ENCODE data around the gene MAPT.

Gene MAPT

DNA sequence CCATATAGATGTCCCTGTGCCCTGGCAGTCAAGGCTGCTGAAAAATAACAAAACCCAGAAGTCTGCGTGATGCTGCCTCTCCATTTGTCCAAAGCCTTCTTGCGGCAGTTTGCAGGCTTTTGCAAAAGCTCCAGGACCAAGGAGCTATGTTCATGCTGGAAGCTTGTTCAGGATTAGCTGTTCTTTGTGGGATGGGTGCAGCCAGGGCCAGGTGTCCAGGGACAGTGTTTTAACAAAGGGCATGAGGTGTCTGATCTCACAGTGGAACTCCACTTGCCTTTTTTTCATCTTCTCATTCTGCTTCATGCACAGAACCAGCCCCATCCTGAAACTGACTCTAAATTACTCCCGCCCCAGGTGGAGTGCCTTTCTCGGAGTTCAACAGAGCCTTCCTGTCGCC lies 73.0 kb downstream of the MAPT start:
- H3K27me3 Mint-ChIP-seq = peaks cover 35% of the 10 kb centered on the region

GRCh38 chr17:45968732-45969131 lies 74.4 kb downstream of the MAPT start:
- H3K4me1 Mint-ChIP-seq = no peaks in the 10 kb centered on the region

More for the DNA sequence above, 73.0 kb downstream of the MAPT start:
- peaks cover 2% of the 10 kb centered on the region for H3K9me3 Mint-ChIP-seq
- H3K4me1 Mint-ChIP-seq = no peaks in the 10 kb centered on the region
- no peak overlapping the region for H3K4me3 Mint-ChIP-seq
- no peak overlapping the region for H3K27ac Mint-ChIP-seq (ENCODE audit: low read depth)
- no peak for ATAC-seq (replicated peaks; ENCODE audit: extremely low read depth, poor library complexity, severe bottlenecking)
- DNase-seq (ENCODE audit: low spot score in 2 of 2) = no peak
- no peaks in the 10 kb centered on the region for H3K36me3 Mint-ChIP-seq (ENCODE audit: insufficient read depth)

DNA sequence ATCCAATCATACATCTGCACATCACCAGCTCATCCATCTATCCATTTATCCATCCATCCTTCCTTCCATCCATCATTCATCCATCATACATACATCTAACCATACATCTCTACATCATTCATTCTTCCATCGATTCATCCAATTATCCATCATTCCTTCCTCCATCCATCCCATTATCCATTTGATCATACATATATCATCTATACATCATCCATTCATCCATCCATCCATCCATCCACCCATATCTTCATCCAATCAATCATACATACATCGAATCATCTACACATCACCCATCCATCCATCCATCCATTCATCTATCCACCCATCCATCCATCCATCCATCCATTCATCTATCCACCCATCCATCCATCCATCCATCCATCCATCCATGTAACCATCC lies 75.4 kb downstream of the MAPT start:
- peaks cover 30% of the 10 kb centered on the region for H3K27me3 Mint-ChIP-seq
- H3K36me3 Mint-ChIP-seq (ENCODE audit: insufficient read depth) = no peaks in the 10 kb centered on the region
- H3K4me3 Mint-ChIP-seq = no peak overlapping the region
- ATAC-seq (replicated peaks; ENCODE audit: extremely low read depth, poor library complexity, severe bottlenecking) (no peak), DNase-seq (ENCODE audit: low spot score in 2 of 2) (no peak)
- H3K4me1 Mint-ChIP-seq = no peaks in the 10 kb centered on the region
- H3K9me3 Mint-ChIP-seq = peaks cover 4% of the 10 kb centered on the region
- no peak overlapping the region for H3K27ac Mint-ChIP-seq (ENCODE audit: low read depth)

More at GRCh38 chr17:45968732-45969131, 74.4 kb downstream of the MAPT start:
- H3K27me3 Mint-ChIP-seq = peaks cover 30% of the 10 kb centered on the region
- no peak overlapping the region for H3K4me3 Mint-ChIP-seq
- H3K36me3 Mint-ChIP-seq (ENCODE audit: insufficient read depth) = no peaks in the 10 kb centered on the region
- ATAC-seq (replicated peaks; ENCODE audit: extremely low read depth, poor library complexity, severe bottlenecking) = no peak
- peaks cover 4% of the 10 kb centered on the region for H3K9me3 Mint-ChIP-seq
- H3K27ac Mint-ChIP-seq (ENCODE audit: low read depth) = no peak overlapping the region
- no peak for DNase-seq (ENCODE audit: low spot score in 2 of 2)

GRCh38 chr17:45970659-45971058 lies 76.3 kb downstream of the MAPT start:
- Mint-ChIP-seq H3K27ac (ENCODE audit: low read depth) (no peak overlapping the region), H3K36me3 (ENCODE audit: insufficient read depth) (no peaks in the 10 kb centered on the region), H3K4me1 (no peaks in the 10 kb centered on the region), H3K4me3 (no peak overlapping the region), H3K27me3 (peaks cover 30% of the 10 kb centered on the region), H3K9me3 (peaks cover 4% of the 10 kb centered on the region)
- no peak for DNase-seq (ENCODE audit: low spot score in 2 of 2)
- ATAC-seq (replicated peaks; ENCODE audit: extremely low read depth, poor library complexity, severe bottlenecking) = no peak

DNA sequence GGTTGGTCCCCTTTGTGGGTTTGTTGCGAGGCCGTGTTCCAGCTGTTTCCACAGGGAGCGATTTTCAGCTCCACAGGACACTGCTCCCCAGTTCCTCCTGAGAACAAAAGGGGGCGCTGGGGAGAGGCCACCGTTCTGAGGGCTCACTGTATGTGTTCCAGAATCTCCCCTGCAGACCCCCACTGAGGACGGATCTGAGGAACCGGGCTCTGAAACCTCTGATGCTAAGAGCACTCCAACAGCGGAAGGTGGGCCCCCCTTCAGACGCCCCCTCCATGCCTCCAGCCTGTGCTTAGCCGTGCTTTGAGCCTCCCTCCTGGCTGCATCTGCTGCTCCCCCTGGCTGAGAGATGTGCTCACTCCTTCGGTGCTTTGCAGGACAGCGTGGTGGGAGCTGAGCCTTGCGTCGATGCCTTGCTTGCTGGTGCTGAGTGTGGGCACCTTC lies 77.4 kb downstream of the MAPT start:
- H3K27me3 Mint-ChIP-seq = peaks cover 30% of the 10 kb centered on the region
- no peaks in the 10 kb centered on the region for H3K4me1 Mint-ChIP-seq
- H3K9me3 Mint-ChIP-seq = peaks cover 4% of the 10 kb centered on the region
- no peak overlapping the region for H3K27ac Mint-ChIP-seq (ENCODE audit: low read depth)
- ATAC-seq (replicated peaks; ENCODE audit: extremely low read depth, poor library complexity, severe bottlenecking) (no peak), DNase-seq (ENCODE audit: low spot score in 2 of 2) (no peak)
- H3K4me3 Mint-ChIP-seq = no peak overlapping the region
- H3K36me3 Mint-ChIP-seq (ENCODE audit: insufficient read depth) = no peaks in the 10 kb centered on the region

DNA sequence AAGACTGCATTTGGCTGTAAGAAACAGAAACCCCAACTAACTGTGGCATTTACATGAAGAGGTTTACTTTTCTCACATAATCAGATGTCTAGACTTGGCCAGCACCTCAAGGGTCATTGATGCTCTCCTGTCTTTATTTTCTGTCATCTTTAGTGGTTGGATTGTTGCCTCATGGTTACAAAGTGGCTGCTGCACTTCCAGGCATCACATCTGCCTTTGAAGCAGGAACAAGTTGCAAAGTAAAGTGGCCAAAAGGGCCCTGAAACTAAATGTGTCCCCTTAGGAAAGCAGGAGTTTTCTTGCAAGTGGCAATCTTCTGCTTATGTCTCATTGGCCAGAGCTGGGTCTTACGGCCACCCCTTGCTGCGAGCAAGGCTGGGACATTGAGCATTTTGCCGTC lies 78.2 kb downstream of the MAPT start:
- ATAC-seq (replicated peaks; ENCODE audit: extremely low read depth, poor library complexity, severe bottlenecking) = no peak
- no peak overlapping the region for H3K4me3 Mint-ChIP-seq
- H3K4me1 Mint-ChIP-seq = no peaks in the 10 kb centered on the region
- H3K36me3 Mint-ChIP-seq (ENCODE audit: insufficient read depth) = peaks cover 1% of the 10 kb centered on the region
- peaks cover 4% of the 10 kb centered on the region for H3K9me3 Mint-ChIP-seq
- H3K27me3 Mint-ChIP-seq = peaks cover 25% of the 10 kb centered on the region
- no peak for DNase-seq (ENCODE audit: low spot score in 2 of 2)
- H3K27ac Mint-ChIP-seq (ENCODE audit: low read depth) = no peak overlapping the region

GRCh38 chr17:45973099-45973780 lies 78.9 kb downstream of the MAPT start:
- Mint-ChIP-seq H3K27ac (ENCODE audit: low read depth) (no peak overlapping the region), H3K4me1 (no peaks in the 10 kb centered on the region), H3K36me3 (ENCODE audit: insufficient read depth) (peaks cover 1% of the 10 kb centered on the region), H3K4me3 (no peak overlapping the region), H3K9me3 (peaks cover 4% of the 10 kb centered on the region), H3K27me3 (peaks cover 18% of the 10 kb centered on the region)
- DNase-seq (ENCODE audit: low spot score in 2 of 2) = no peak
- no peak for ATAC-seq (replicated peaks; ENCODE audit: extremely low read depth, poor library complexity, severe bottlenecking)

DNA sequence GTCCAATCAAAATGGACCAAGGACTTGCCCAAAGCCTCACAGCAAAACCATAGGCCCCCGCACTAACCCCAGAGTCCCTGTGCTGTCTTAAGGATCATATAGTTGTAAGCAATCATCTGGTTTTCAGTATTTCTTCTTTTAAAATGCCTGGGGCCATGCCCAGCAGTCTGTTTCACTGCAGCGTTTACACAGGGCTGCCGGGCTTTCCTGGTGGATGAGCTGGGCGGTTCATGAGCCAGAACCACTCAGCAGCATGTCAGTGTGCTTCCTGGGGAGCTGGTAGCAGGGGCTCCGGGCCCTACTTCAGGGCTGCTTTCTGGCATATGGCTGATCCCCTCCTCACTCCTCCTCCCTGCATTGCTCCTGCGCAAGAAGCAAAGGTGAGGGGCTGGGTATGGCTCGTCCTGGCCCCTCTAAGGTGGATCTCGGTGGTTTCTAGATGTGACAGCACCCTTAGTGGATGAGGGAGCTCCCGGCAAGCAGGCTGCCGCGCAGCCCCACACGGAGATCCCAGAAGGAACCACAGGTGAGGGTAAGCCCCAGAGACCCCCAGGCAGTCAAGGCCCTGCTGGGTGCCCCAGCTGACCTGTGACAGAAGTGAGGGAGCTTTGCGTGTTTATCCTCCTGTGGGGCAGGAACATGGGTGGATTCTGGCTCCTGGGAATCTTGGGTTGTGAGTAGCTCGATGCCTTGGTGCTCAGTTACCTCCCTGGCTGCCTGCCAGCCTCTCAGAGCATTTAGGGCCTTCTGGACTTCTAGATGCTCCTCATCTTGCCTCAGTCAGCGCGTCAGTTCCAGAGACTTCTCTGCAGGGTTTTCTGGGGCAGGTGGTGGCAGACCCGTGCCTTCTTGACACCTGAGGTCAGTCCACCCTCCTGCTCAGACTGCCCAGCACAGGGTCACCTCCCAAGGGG lies 79.8 kb downstream of the MAPT start:
- Mint-ChIP-seq H3K27me3 (peaks cover 15% of the 10 kb centered on the region), H3K36me3 (ENCODE audit: insufficient read depth) (peaks cover 1% of the 10 kb centered on the region), H3K9me3 (peaks cover 4% of the 10 kb centered on the region), H3K4me3 (no peak overlapping the region), H3K27ac (ENCODE audit: low read depth) (no peak overlapping the region), H3K4me1 (no peaks in the 10 kb centered on the region)
- ATAC-seq (replicated peaks; ENCODE audit: extremely low read depth, poor library complexity, severe bottlenecking) (no peak), DNase-seq (ENCODE audit: low spot score in 2 of 2) (no peak)

GRCh38 chr17:45974916-45975630 lies 80.7 kb downstream of the MAPT start:
- H3K4me1 Mint-ChIP-seq = no peaks in the 10 kb centered on the region
- no peak for DNase-seq (ENCODE audit: low spot score in 2 of 2)
- peaks cover 6% of the 10 kb centered on the region for H3K27me3 Mint-ChIP-seq
- ATAC-seq (replicated peaks; ENCODE audit: extremely low read depth, poor library complexity, severe bottlenecking) = no peak
- H3K36me3 Mint-ChIP-seq (ENCODE audit: insufficient read depth) = peaks cover 1% of the 10 kb centered on the region
- no peak overlapping the region for H3K27ac Mint-ChIP-seq (ENCODE audit: low read depth)
- H3K9me3 Mint-ChIP-seq = peaks cover 4% of the 10 kb centered on the region
- no peak overlapping the region for H3K4me3 Mint-ChIP-seq

DNA sequence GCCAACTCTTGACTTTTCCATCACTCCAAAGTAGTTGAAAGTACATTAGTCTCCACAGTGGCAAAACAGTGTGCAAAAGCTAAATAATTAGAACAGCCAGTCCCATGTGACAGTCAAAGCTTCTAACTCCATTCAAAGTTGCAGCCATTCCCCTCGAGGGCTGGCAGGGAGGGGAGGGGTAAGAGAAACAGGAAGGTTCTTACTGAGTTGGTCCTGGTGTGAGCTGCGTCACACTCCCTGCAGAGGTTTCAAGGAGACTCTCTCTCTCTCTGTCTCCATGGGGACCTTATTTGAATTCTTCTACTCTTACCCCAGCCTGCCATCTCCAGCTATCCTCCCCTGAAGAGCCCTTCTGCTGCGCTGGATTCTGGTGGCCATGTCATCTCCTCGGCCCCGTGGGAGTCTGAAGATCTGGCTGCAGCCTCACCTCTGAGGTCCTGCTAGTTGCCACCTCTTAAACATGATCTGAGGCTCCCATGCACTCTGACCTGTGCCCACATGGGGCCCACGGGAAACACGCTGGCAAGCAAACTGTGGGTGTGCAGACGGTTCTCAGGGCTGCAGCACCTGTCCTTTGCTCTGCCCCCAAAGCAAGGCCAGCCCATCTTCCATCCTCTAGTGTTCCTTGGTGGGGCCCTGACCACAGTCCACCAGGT lies 81.4 kb downstream of the MAPT start:
- no peaks in the 10 kb centered on the region for H3K4me1 Mint-ChIP-seq
- H3K27ac Mint-ChIP-seq (ENCODE audit: low read depth) = no peak overlapping the region
- no peak for ATAC-seq (replicated peaks; ENCODE audit: extremely low read depth, poor library complexity, severe bottlenecking)
- H3K27me3 Mint-ChIP-seq = no peaks in the 10 kb centered on the region
- H3K36me3 Mint-ChIP-seq (ENCODE audit: insufficient read depth) = peaks cover 1% of the 10 kb centered on the region
- peaks cover 4% of the 10 kb centered on the region for H3K9me3 Mint-ChIP-seq
- no peak overlapping the region for H3K4me3 Mint-ChIP-seq
- no peak for DNase-seq (ENCODE audit: low spot score in 2 of 2)

DNA sequence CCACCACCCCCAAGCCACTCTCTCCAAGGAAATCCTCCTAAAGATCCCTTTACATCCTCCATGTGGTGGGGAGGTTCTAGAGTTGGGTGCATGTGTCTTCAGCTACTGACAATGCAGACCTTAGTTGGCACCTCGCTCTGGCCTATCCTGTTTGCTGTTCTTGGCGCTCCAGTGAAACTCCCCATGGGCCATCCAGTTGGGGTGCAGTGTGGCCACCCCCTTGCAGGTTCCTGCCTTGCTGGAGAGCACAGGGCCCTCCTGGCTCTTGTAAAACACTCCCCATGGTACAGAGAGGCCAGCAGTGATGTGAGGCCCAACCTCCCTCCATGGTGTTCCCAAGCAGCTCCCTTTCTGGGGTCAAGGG lies 82.0 kb downstream of the MAPT start:
- Mint-ChIP-seq H3K27ac (ENCODE audit: low read depth) (no peak overlapping the region), H3K27me3 (peaks cover 2% of the 10 kb centered on the region), H3K9me3 (peaks cover 4% of the 10 kb centered on the region), H3K36me3 (ENCODE audit: insufficient read depth) (peaks cover 1% of the 10 kb centered on the region), H3K4me3 (no peak overlapping the region), H3K4me1 (no peaks in the 10 kb centered on the region)
- DNase-seq (ENCODE audit: low spot score in 2 of 2) = no peak
- no peak for ATAC-seq (replicated peaks; ENCODE audit: extremely low read depth, poor library complexity, severe bottlenecking)

GRCh38 chr17:45976755-45977505 lies 82.6 kb downstream of the MAPT start:
- DNase-seq (ENCODE audit: low spot score in 2 of 2) (no peak), ATAC-seq (replicated peaks; ENCODE audit: extremely low read depth, poor library complexity, severe bottlenecking) (no peak)
- H3K36me3 Mint-ChIP-seq (ENCODE audit: insufficient read depth) = peaks cover 1% of the 10 kb centered on the region
- H3K27ac Mint-ChIP-seq (ENCODE audit: low read depth) = no peak overlapping the region
- H3K9me3 Mint-ChIP-seq = peaks cover 4% of the 10 kb centered on the region
- H3K4me1 Mint-ChIP-seq = no peaks in the 10 kb centered on the region
- no peak overlapping the region for H3K4me3 Mint-ChIP-seq
- H3K27me3 Mint-ChIP-seq = peaks cover 8% of the 10 kb centered on the region
